DND-41 (cell line): ENCODE measurements around the gene RETREG2.

Experiments
- CTCF ChIP-seq: IDR thresholded peaks from 2 replicates; pipeline ENCODE4 v1.5.1; 2012; ENCODE audit warnings: borderline replicate concordance, low read length, moderate library complexity, mild to moderate bottlenecking; ENCODE audit not compliant: poor library complexity, severe bottlenecking; ENCODE audit errors: extremely low read depth
- EZH2 ChIP-seq: IDR thresholded peaks from 3 replicates; pipeline ENCODE4 v1.6.1; 2012; ENCODE audit warnings: borderline replicate concordance, low read depth, mild to moderate bottlenecking, moderate library complexity, low read length, inconsistent platforms; ENCODE audit not compliant: severe bottlenecking

- TF ChIP-seq CTCF (no peak), EZH2 (no peak)
Observed at GRCh38 chr2:219182331-219183150, 4.5 kb downstream of the RETREG2 start.
